ENCODE measurements around the gene SBK2.

DNA sequence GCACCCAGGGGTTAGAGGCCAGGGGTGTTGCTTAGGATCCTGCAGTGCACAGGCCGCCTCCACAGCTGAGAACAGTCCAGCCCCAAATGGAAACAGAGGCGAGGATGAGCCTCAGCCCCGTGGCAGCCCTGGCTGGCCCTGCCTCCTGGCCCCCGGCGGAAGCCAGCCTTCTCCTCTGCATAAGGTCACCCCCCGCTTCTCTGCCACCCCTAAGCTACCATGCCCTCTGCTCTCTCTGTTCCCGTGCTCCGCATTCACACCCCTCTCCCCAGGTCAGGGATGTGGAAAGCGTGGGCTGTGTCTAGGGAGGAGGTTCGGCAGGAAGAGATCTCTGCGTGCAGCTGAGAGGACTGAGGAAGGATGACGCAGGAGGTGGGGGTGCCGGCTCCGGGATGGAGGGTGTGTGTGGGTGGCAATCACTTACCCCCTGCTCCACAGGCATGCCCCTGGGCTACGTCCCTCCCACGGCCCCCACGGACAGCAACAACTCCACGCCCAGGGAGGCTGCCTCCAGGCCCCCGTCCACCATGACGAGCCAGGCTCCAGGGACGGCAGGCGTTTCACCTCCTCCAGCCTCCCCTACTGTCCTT is 42.7 kb downstream of the SBK2 start:
- TF ChIP-seq, protein P1, sequence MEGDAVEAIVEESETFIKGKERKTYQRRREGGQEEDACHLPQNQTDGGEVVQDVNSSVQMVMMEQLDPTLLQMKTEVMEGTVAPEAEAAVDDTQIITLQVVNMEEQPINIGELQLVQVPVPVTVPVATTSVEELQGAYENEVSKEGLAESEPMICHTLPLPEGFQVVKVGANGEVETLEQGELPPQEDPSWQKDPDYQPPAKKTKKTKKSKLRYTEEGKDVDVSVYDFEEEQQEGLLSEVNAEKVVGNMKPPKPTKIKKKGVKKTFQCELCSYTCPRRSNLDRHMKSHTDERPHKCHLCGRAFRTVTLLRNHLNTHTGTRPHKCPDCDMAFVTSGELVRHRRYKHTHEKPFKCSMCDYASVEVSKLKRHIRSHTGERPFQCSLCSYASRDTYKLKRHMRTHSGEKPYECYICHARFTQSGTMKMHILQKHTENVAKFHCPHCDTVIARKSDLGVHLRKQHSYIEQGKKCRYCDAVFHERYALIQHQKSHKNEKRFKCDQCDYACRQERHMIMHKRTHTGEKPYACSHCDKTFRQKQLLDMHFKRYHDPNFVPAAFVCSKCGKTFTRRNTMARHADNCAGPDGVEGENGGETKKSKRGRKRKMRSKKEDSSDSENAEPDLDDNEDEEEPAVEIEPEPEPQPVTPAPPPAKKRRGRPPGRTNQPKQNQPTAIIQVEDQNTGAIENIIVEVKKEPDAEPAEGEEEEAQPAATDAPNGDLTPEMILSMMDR (IDR thresholded peaks at IDR 0.05; ENCODE audit: borderline replicate concordance, extremely low read depth, low read length, poor library complexity, severe bottlenecking) = no peak
- TF ChIP-seq EZH2 (IDR thresholded peaks at IDR 0.05; ENCODE audit: borderline replicate concordance, low read depth, low read length, severe bottlenecking) = no peak
